Effector CD4-positive, alpha-beta T cell (primary cell): ENCODE data around the gene PDE4A.
"Not testable (repeated sequence)": the region's sequence is repeated elsewhere in the genome, so short reads cannot be mapped to it uniquely, and the experiment has no call there.

Source experiments
- DNase-seq: peaks from one replicate; pipeline ENCODE4 v3.0.0-alpha.2; 2020

The PDE4A gene

DNA sequence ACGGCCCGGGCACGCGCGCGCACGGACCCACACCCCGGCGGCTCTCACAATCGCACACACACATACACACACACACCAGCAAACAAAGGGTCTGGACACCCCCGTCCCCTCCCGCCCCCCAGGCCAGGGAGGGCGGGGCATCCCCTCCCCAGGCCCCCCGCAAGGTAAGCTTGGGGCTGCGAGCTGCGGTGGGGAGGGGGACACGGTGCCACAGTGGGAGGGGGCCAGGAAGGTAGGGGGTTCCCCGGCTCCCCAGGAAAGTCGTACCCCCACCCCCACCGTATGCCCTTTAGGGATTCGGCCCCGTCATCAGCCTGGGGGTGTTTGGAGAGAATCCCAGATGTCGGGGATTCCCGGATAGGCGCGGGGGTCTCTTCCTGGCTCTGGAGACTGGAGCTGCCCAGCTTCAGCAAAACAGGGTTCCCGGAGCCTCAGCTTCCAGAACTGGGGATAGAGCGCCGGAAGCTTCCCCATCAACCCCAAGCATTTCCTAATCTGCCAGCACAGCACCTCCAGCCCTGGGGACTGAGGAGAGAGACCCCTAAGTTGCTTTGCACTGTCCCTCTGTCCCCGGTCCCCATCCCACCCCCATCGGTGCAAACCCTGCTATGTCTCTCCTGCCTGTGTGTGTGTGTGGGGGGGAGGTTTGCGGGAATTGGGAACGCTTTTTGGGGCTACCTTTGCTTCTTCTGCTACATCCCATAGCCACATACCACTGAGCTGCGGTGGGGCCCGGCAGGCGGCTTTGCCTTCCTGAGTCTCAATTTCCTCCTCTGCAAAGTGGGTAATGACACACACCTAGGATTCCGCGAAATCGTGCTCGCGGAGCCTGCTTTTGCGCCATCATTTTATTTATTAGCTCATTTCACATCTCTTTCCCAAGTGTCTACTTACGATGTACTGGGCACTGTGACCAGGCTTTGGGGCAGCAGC, 15.2 kb upstream of the PDE4A start:
- peak; percentile 32 for DNase-seq

DNA sequence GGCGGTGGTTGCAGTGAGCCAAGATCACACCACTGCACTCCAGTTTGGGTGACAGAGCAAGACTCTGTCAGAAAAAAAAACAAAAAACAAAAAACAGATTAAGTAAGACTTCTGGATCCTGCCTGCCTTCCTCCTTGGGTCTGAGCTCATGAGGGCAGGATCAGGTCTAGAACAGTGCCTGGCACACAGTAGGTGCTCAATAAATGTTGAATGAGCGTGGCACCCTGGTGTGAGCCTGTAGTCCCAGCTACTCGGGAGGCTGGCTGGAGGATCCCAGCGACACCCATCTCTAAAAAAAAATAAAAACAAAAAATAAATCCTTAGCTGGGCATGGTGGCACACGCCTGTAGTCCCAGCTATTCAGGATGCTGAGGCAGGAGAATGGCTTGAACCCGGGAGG, 14.1 kb upstream of the PDE4A start:
- DNase-seq, result no peak

DNA sequence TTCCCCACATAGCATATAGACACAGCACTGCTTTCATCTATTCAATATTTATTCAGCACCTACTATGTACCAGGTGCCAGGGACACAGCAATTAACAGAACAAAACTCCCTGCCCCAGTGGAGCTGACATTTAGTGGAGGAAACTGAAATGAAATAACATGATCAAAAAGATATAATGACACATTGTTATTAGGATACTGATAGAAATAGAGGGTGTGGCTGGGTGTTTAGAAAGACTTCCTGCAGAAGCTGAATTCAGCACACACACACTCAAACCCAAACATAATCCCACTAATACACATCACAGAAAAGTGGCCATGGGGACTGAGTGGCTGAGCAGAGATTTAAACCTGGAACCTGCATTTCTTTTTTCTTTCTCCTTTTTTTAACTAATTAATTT, 13.2 kb upstream of the PDE4A start:
- DNase-seq, result no peak

DNA sequence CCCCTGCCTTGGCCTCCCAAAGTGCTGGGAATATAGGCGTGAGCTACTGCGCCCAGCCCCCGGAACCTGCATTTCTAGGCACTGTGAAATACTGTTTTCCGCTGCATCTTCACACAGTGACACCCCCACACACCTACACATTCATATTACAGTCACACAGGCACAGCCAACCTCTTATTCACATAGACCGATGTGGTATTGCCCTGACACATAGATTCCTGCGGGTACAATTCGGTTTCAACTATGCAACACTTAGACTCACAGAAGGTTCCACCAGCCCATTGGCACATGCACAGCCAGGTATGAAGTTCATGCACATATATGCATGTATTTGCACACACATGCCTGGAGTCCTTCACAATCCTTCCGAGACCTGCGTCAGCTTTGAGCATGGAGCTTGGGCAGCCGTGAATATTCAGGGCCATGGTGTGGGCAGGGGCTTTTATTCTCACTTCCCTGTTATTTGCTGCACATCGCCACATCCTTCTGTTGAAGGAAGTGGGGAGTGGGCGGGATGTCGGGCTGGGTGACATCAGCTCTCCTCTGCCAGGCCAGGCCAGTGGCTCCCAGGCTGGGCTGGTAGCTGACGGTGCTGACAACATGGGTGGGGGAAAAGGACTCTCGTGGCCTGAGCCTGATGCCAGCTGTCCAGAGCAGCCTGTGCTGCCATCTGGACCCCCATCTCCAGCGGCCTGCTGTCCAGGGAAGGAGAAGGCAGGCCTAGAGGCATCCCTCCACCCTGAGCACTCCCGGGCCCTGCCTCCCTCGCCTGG, 11.6 kb upstream of the PDE4A start:
- DNase-seq, result no peak

DNA sequence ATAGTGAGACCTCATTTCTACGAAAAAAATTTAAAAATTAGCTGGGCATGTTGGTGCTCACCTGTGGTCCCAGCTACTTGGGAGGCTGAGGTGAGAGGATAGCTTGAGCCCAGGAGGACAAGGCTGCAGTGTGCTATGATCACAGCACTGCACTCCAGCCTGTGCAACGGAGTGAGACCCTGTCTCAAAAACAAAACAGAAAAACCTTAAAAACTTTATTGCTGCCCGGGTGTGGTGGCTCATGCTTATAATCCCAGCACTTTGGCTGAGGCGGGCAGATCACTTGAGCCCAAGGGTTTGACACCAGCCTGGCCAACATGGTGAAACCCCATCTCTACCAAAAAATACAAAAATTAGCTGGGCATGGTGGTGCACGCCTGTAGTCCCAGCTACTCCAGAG, 9.1 kb upstream of the PDE4A start:
- not testable (repeated sequence) for DNase-seq

DNA sequence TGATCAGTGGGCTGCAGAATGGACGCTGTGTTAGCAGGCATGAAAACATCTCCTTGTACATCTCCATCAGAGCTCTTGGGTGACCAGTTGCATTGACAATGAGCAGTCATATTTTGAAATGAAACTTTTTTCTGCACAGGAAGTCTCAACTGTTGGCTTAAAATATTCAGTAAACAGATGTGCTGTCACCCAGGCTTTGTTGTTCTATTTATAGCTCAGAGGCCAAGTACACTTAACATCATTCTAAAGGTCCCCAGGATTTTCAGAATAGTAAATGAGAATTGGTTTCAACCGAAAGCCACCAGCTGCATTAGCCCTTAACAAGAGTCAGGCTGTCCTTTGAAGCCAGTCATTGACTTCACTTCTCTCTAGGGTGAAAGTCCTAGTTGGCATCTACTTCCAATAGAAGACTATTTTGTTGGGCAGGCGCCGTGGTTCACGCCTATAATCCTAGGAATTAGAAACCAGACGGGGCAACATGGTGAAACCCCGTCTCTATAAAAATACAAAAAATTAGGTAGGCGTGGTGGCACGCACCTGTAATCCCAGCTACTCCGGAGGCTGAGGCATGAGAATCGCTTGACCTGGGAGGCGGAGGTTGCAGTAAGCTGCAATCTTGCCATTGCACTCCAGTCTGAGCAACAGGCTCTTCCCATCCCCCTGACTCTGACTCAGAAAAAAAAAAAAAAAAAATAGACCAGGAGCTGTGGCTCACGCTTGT, 7.9 kb upstream of the PDE4A start:
- no peak for DNase-seq

DNA sequence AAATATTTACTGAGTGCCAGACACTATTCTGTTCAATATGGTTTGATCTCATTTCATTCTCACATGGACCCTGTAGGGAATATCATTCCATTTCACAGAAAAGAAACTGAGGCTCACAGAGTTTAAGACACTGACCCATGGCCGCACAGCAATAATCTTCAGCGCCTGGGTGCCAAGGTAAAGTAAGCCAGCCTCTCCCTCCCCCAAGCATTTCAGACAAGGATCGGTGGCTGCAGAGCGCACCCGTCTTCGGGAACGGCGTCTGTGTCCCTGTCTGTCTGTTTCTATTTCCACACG, 4.3 kb upstream of the PDE4A start:
- DNase-seq, result no peak

DNA sequence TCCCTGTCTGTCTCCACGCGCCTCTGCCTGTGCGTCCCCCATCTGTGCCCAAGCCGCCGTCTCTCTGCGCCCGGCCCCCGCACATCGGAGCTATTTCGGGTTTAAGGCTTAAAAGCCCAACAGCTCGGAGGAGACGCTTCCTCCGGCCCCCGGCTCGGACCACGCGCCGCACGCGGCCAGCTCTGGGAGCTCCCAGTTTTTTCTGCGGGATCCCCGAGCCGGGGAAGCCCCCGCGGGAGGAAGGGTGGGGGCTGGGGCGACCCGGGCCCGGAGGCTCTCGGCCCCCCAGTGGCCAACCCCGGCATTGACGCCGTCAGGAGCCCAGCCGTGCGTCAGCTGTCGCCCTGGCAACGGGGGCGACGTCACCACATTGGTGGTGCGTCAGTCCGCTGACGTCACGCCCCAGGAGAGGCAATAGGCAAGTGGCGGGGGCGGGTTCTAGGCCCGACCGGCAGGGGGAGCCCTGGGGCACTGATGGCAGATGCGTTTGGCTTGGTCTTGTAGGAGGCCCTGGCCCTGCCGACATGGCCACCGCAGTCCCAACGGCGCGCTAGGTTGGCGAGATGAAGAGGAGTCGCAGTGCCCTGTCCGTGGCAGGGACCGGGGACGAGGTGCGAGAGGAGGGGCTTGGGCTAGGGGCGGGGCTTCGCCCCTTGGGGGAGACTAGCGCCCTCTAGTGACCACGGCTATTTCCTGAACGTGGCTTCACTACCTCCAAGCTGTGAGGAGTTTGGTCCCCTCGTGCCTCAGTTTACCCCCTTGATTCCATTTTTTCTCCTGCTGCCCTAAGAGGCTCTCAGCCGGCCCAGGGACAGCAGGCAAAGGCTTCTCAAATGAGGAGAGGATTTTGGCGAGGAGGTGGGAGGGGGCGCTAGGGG, 3.7 kb upstream of the PDE4A start:
- DNase-seq, result peak; percentile 99

DNA sequence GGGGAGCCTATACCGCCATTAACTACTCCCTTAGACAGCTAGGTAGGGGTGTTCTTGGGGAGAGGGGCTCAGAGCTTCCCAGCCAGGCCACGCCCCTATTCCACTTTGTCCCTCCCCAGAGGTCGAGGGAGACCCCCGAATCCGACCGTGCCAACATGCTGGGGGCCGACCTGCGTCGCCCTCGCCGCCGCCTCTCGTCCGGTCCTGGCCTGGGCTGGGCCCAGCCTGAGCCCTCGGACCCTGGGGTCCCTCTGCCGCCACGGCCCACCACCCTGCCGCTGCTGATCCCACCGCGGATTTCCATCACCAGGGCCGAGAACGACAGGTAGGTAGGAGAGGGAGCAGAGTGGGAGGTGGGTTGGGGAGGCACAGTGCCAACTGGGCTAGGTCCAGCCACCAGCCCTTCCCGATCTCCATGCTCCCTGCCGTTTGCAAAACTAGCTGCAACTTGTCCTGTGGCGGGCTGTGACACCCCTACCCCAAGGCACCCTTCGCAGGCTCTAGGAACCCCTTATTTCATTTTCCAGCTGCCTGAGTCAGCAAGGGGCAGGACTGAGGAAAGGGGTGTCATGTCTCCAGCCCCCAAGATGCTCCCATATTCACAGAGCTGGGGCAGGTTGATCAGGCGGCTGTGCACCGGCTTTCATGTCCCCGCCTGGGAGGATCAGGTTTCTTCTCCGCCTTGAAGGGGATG, 2.6 kb upstream of the PDE4A start:
- DNase-seq, result no peak

DNA sequence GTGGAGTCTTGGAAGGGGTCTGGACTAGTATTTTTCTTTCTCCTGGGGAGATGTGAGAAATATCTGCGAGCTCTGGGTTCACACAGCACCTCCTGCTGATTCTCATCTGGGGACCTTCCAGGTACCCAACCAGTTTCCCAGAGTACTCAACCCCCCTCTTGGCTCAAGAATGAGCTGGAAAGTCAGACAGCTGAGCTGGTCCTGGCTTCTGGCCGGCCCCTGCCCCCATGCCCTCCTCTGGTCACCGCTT, 2.2 kb upstream of the PDE4A start:
- DNase-seq, result no peak

DNA sequence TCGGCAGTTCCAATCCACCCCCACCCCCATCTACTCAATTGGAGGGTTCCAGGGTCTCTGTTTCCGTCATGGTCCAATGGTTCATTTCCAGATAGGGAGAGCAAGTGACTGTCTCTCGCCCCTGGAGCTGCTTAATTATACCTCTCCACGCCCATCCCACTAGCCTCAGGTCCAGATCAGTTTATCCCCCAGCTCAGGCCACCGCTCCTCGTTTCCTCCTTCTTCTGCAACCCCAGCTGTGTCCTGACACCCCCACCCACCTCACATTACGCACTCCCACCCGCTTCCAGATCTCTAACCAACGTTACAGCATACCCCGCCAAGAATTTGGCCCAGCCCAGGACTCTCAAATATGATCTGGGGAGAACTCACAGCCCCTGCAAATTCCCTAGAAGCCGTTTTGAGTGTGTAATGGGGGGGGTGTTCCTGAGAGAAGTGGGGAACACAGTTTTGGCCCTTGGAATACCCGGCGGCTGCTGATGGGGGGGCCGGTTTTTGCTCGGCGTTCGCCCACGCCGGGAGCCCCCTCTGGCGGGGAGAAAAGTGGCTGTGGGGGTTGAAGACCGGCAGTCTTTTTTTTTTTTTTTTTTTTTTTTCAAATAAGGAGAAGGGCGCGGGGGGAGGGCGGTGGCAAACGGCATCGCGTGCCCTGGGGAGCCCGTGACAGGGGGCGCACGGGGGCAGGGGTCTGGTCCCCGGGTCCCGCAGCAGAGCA, 1.7 kb upstream of the PDE4A start:
- no peak for DNase-seq

DNA sequence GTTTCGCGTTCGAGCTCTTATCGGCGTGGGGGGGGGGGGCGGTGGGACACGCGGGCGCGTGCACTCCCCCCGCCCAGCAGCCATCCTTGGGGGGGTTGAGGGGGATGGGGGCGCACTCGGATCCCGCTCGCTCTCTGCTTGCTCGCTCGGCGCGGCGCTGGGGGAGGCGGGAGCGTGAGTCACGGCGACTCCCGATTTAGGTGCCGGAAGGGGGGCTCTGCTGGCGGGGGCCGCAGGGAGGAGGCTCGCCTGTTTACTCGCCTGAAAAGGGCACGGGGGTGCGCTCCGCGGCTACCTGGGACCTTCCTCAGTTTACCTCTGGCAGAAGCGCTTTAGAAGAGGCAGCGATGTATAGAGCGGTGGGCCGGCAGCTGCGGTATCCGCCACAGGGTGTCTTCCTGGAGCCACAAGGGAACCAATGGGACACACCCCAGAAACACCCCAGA, 1.1 kb upstream of the PDE4A start:
- no peak for DNase-seq

DNA sequence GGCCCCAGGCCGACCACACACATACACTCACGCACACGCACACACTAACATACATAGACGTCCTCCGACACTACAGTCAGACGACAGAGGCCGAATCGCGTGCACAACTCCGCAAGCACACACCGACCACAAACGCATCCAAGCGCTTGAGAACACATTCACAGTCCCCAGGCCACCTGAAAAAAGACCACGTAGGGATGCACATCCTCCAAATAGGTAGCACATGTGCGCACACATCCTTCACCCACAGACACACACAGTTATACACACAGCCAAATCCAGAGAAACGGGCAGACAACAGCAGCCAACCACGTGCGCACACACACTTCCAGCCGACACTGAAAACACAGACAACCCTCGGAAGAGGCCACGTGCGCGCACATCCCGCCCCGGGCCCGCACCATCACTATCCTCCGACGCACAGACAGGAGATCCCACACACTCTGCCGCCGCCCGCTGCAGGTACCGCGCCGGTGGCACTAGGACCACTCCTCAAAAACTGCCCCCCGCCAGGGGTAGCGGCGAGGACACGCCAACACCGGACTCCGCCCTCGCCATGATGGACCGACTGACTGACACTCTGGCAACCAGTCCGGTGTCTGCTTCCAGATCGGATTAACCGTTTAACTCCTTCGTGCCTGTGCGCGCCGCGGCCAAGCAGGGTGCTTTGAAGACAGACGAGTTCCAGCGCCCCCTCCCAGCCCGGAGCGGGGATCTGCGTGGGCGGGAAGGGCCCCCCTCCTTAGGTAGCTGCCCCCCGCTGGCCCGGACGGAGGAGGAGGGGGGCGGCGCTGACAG, 493 bp upstream of the PDE4A start:
- no peak for DNase-seq

DNA sequence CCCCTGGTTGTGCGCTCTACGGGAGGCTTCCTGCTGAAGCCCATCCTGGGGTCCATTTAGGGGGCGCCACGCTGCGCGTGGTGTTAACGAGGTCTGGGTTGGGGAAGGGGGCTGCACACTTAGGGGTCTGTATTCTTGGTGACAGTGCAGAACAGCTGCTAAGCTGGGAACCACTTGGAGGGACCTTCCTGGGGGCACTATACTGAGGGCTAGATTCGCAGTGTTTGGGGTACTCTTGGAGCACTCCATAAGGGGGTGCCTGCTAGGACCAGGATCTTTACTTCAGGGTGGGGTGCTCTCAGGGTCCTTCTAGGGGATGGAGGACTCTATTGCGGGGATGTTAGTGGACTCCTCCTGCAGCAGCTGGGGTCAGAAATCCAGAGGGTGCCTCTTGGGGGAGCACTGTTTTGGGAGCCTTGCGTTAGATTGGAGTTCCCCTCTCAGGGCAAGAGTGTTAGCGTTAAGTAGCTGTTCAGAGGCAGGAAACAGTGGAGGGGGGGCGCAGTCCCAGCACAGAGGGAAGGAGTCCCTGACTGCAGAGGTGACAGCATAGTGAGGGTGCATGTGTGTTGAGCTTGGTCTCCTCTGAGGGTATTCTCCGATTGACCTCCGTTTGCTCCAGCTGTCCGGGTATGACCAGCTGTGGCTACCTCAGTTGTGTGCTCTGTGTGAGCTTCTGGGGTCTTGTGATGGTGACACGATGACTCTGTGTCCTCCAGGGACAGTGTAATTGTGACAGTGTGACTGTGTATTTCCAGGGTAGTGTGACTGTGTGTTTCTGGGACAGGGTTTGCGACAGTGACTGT, 1.1 kb downstream of the PDE4A start:
- no peak for DNase-seq

DNA sequence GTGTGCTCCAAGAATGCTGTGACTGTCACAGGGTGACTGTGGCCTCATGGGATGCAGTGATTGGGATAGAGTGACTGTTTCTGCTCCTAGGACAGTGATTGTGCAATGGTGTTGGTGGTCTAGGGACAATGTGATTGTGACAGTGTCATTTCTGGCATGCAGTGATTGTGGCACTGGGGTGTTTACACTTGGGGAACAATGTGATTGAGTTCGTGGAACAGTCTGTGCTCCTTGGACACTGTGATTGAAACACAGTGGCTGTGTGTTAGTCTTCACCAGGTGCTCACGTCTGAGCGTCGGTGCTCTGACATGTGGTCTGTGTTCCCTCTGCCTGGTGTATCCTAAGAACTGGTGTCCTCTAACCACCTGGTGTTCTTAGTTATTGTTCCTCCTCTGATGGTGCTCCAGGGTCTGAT, 1.7 kb downstream of the PDE4A start:
- no peak for DNase-seq

DNA sequence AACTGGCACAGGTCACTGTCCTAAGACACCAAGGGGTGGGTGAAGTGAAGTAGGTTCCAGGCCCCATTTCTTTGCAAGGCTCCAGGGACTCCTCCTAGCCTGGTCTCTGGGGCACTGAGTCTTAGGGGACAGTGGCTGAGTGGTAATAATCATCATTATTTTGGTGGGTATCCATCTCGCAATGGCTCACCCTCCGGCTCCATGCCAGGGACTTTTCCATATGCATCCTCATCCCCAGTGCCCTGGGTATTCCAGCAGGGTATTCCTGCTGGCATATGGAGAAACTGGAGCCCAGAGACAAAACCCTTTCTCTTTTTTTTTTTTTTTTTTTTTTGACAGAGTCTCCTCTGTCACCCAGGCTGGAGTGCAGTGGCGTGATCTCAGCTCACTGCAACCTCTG, 2.5 kb downstream of the PDE4A start:
- no peak for DNase-seq

DNA sequence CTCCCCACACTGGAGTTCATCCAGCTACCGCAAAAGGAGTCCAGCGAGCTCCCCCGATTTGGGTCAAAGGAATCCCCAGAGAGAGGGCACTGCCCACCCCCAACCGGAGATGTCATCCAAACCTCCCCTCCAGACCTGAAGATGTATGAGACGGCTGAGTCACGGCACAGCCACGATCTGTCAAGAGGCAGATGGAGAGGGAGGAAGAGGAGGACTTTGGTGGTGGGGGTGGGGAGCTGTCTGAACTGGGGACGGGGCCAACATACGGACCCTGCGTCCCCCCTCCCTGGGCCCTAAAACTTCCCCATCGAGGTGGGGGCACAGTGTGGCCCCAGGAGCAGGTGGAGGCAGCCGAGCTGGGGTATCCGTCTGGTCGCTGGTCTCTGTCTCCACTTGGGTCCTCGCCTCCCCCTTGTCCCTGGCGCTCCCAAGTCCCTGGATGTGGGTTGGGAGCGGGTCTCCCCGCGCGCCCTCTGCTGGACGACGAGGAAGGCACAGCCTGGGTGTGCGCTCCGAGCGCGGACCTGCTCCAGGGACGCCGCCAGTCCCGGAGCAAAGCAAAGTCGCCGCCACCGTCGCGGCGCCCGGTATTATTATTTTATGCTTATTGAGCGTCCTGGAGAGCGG, 3.8 kb downstream of the PDE4A start:
- peak; percentile 57 for DNase-seq

DNA sequence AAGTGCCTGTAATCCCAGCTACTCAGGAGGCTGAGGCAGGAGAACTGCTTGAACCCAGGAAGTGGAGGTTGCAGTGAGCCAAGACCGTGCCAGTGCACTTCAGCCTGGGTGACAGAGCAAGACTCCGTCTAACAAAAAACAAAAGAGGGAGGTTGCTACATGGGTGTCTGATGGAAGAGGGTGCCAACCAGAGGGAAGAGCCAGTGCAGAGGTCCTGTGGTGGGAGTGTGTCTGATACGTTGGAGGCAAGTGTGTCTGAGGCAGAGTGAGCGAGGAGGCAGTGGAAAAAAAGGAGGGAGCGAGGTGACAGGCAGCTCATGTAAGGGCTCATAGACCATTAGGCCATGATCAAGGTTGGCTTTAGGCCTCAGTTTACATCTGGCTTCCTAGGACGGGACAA, 6.8 kb downstream of the PDE4A start:
- no peak for DNase-seq

DNA sequence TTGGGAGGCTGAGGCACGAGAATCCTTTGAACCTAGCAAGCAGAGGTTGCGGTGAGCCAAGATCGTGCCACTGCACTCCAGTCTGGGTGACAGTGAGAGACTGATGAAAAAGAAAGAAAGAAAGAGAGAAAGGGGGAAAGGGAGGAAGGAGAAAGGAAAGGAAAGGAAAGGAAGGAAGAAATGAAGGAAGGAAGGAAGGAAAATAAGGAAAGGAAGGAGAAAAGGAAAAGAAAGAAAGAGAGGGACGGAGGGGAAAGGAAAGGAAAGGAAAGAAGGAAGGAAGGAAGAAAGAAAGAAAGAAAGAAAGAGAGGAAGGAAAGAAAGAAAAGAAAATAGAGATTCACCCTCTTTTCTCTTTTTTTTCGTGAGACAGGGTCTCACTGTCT, 8.7 kb downstream of the PDE4A start:
- DNase-seq, result no peak
